Adipose tissue (tissue), 3 donors: ENCODE measurements around the gene TOP2B. TPM values are rescaled to one million over a fixed set of nuclear protein-coding genes. Genes with fewer than 3 reads are reported as not detected.

ENCODE experiments used
- H3K27ac ChIP-seq: one replicate; pipeline ENCODE4 v1.5.1; 2013; ENCODE audit warnings: low read depth, low read length
- WGBS, 3 donors: extraction: QIAGEN DNeasy Blood & Tissue Kit; methylation state at CpG; one replicate each; pipeline ENCODE4 v1.1.7; 2013; 5-methylcytosine and 5-hydroxymethylcytosine counted together
- polyA plus RNA-seq, 3 donors: library from polyadenylated mRNA; stranded (reverse); fragments of 200-250 nt; gene quantifications; one replicate each; pipeline ENCODE4 v1.2.3, GENCODE V29; 2013
- donor health status: healthy with polysubstance abuse.
- donor health status: Bipolar disorder and iron deficiency.
- donor health status: healthy.

Gene TOP2B
- polyA plus RNA-seq, 3 donors = 22.0 to 51.7 (median 34.5) TPM

DNA sequence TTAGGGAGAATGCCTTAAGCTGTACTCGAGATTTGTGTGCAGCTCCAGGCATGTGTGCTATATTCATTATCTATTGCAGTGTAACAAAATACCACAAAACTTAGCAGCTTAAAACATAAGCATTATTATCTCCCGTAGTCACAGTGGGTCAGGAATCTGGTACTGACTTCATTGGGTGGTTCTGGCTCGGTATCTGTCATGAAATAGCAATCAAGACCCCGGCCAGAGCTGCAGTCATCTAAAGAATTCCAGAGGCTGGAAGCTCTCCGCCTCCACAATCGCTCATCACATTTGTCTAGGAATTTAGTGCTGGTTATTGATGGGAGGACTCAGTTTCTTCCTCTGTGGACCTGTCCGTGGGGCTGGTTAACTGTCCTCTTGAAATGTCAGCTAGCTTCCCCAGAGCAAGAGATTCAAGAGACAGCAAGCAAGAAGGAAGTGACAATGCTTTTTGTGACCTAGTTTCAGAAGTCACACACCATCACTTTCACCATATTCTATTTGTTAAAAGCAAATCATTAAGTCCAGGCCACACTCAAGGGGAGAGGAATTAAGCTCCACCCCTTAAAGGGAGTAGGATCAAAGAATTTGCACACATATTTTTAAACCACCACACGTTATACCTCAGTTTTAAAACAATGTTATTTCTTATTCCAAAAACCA lies 76.1 kb downstream of the TOP2B start:
- H3K27ac ChIP-seq = no peak overlapping the region
- 82 to 92% (median 87%) methylated on average over 8 of the region's 8 CpGs for WGBS, 3 donors

GRCh38 chr3:25587975-25588374 lies 76.7 kb downstream of the TOP2B start:
- no peak overlapping the region for H3K27ac ChIP-seq
- 95 to 99% (median 97%) methylated on average over 2 of the region's 2 CpGs for WGBS, 3 donors

DNA sequence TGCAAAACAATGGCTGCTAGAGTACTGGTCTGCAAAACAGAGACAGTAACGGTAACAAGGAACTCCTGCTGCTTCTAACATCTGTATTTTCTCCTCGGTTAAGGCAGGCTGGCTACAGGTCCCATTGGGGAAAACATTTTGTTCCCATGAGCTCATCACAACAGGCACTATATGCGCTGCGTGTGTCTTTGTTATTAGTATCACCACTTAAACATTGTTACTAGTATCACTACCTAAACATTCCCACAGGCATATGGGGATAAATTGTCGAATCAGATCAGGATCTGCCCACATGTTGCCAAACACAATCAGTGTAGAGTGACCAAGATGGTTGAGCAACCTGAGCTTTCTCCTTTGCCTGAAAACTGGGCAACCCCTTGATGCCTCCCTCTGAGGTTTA lies 77.2 kb downstream of the TOP2B start:
- WGBS, 3 donors = 79 to 88% (median 86%) methylated on average over 5 of the region's 5 CpGs
- H3K27ac ChIP-seq = no peak overlapping the region

GRCh38 chr3:25587094-25587493 lies 77.6 kb downstream of the TOP2B start:
- H3K27ac ChIP-seq = no peak overlapping the region
- 50 to 97% (median 93%) methylated on average over 1 of the region's 1 CpG for WGBS, 3 donors

DNA sequence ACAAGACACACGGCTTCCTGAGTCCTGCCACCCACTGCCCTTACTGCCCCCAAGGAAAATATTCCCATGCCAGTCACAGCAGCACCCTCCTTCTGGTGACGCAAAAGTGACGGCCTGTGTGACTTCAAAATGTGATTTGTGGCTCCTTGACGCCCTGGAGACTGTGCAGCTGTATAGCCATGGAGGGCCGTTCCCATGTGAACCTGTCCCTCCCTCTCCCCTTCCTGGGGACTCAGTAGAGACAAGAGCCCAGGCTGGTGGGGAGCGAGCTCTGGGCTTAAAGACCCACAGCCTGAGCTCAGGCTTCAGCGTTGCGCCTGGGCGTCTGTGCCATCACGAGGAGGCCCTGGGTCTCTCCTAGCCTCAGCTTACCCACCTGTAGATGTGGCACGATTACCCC lies 78.2 kb downstream of the TOP2B start:
- 82 to 95% (median 94%) methylated on average over 11 of the region's 11 CpGs for WGBS, 3 donors
- no peak overlapping the region for H3K27ac ChIP-seq

GRCh38 chr3:25586167-25586505 lies 78.6 kb downstream of the TOP2B start:
- no peak overlapping the region for H3K27ac ChIP-seq

DNA sequence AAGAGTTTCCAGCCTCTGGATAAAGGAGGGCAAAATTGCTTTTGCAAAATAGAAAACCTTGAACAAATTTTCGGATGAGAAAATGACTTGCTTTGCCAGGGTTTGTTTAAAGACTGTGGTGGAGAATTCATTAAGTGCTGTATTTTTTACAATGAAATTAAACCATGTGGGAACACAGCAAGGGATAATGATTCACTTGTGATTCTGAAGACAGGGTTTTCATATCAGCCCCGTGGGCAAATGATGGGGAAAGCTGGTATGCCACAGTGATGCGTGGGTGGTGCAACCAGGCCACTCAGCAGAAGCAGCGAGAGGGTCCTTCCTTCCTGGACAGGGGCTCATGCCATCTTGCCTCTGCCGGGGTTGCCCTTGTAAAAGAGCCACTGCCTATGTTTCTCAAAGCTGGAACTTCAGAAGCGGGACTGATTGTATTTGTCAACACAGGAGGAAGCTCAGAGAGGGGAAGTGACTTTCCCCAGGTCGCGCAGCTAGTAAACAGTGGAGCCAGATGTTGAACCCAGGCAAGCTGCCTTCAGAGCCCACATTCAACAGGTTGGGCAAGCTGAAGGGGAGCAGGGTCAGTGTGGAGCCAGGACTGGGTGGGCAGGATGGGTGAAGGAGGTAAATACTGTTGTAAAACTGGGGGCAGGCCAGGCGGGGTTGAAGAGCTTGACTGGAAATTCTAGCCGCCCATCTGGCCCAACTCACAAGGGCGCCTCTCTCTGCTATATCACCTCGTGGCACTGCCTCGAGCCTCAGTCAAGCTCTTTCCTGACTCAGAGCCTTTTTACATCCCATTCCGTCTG lies 79.1 kb downstream of the TOP2B start:
- no peak overlapping the region for H3K27ac ChIP-seq
- 83 to 89% (median 88%) methylated on average over 14 of the region's 14 CpGs for WGBS, 3 donors

More at GRCh38 chr3:25586167-25586505, 78.6 kb downstream of the TOP2B start:
- 93 to 96% (median 96%) methylated on average over 6 of the region's 6 CpGs for WGBS, 3 donors

- H3K27ac ChIP-seq = no peak overlapping the region
- 79 to 89% (median 85%) methylated on average over 17 of the region's 17 CpGs for WGBS, 3 donors
Measured at GRCh38 chr3:25584011-25584789, 80.5 kb downstream of the TOP2B start.

GRCh38 chr3:25583343-25583742 lies 81.4 kb downstream of the TOP2B start:
- no peak overlapping the region for H3K27ac ChIP-seq
- WGBS, 3 donors = 91 to 96% (median 95%) methylated on average over 10 of the region's 10 CpGs

DNA sequence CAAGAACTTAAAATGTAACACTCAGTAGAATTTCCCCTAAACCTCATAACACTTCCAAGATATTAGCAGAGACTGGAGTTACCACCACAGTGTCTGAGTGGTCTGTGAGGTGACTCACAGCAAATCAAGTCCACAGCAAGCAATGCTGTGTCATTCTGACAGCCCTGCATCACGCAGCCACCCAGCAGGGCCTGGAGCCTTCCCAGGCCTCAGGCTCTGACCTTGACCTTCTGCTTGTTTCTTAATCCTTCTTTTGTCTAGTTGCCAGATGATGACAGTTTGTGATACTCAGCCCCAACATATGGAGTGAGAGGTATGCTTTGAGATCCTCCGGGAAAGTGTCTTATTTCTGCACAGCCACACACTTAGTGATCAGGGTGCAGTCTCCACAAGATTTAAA lies 82.5 kb downstream of the TOP2B start:
- 84 to 97% (median 92%) methylated on average over 2 of the region's 2 CpGs for WGBS, 3 donors
- no peak overlapping the region for H3K27ac ChIP-seq

DNA sequence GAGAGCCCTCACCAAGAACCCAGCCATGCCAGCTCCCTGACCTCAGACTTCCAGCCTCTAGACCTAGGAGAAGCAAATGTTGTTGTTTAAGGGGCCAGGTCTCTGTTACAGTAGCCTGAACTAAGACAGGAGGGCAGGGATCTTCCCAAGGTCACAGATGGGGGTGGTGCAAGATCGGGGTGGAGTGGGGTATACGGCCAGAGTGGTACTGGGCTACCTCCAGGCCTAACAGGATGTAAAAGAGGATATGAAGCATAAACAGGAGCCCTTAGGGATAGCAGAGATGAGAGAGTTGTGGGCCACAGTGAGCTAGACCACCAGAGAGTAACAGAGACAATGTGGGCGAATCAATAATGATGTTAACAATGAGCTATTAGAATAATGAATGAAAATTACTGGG lies 82.9 kb downstream of the TOP2B start:
- no peak overlapping the region for H3K27ac ChIP-seq
- WGBS, 3 donors = 86 to 95% (median 94%) methylated on average over 3 of the region's 3 CpGs

GRCh38 chr3:25581335-25581734 lies 83.4 kb downstream of the TOP2B start:
- no peak overlapping the region for H3K27ac ChIP-seq
- WGBS, 3 donors = 97 to 98% (median 98%) methylated on average over 7 of the region's 7 CpGs

DNA sequence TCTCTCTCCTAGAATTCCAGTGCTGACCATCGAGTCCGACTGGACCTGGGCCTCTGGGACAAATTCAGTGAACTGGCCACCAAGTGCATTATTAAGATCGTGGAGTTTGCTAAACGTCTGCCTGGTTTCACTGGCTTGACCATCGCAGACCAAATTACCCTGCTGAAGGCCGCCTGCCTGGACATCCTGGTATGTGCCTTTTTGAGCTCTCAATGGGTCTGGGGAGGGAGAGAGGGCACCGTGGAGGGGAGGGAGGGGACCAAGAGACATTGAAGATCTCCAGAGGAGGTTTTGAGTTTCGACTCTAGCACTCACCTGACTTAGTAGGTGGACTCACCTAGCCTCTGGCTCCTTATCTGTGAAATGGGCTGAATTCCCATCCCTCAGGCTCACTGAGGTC lies 84.2 kb downstream of the TOP2B start:
- H3K27ac ChIP-seq = no peak overlapping the region
- WGBS, 3 donors = 82 to 93% (median 89%) methylated on average over 8 of the region's 8 CpGs

DNA sequence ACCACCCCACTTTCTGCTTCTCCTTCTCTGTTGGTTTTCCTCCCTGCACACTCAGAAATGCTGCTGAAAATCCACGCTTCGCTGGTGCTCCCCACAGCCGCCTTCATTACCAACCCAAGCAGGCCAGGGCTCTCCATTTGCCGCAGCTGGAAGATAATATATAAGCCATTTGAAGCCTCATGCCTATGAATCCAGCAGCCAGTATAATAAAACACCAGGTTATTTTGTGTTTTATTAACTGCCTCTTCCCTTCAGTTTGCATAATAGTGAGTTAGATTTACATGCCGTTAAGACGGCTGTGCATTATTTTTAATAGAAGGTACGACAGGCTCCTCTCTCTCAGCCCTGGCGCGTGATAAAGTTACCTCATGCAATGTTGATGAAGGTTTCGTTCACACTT lies 86.6 kb downstream of the TOP2B start:
- WGBS, 3 donors = 94 to 97% (median 97%) methylated on average over 10 of the region's 10 CpGs
- no peak overlapping the region for H3K27ac ChIP-seq

GRCh38 chr3:25576831-25577454 lies 87.8 kb downstream of the TOP2B start:
- no peak overlapping the region for H3K27ac ChIP-seq
- WGBS, 3 donors = 84 to 90% (median 85%) methylated on average over 15 of the region's 15 CpGs

GRCh38 chr3:25576146-25576545 lies 88.6 kb downstream of the TOP2B start:
- no peak overlapping the region for H3K27ac ChIP-seq
- WGBS, 3 donors = 75 to 85% (median 83%) methylated on average over 4 of the region's 4 CpGs

- no peak overlapping the region for H3K27ac ChIP-seq
- 92 to 98% (median 95%) methylated on average over 12 of the region's 12 CpGs for WGBS, 3 donors
Measured at GRCh38 chr3:25575001-25575400, 89.7 kb downstream of the TOP2B start.

DNA sequence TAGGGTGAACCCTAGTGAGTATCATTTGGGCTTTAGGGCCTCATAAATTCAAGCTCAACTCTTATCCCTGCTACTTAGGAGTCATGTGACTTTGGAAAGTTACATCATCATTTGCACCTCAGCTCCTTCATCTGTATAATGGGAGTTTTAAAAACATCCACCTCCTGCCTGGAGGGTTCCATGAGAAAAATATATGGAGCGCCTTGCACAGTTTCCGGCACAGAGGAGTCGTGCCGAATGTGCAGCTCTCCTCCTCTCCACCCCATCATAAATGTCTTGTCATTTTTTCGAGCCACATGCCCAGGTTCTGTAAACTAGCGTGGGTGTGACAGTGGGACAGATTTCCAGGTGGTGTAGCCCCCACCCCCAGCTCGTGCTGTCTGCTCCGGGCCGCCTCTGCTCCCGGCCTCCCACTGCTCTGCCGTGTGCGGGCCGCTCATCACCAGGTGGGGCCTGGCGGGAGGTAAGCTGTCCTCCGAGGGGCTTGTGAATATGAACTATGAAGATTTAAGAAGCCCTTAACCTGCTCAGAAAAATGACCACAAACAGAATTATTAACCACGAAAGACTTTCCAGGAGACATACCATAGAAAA lies 90.4 kb downstream of the TOP2B start:
- WGBS, 3 donors = 89 to 97% (median 93%) methylated on average over 16 of the region's 16 CpGs
- no peak overlapping the region for H3K27ac ChIP-seq
